Endothelial cell (in vitro differentiated cells): ENCODE data around the gene THSD7A. TPM values are rescaled to one million over a fixed set of nuclear protein-coding genes. Genes with fewer than 3 reads are reported as not detected.

ENCODE experiments used
- DNase-seq: peaks from one replicate; pipeline ENCODE4 v3.0.0; 2021; ENCODE audit warnings: low spot score
- H3K27ac Mint-ChIP-seq: one replicate; pipeline ENCODE4 v1.8.0; 2021; ENCODE audit warnings: mixed read lengths, inconsistent platforms; ENCODE audit not compliant: unreplicated experiment
- H3K27me3 Mint-ChIP-seq: one replicate; pipeline ENCODE4 v1.8.0; 2021; ENCODE audit warnings: mild to moderate bottlenecking, moderate library complexity, mixed read lengths, inconsistent platforms; ENCODE audit not compliant: unreplicated experiment
- H3K36me3 Mint-ChIP-seq: one replicate; pipeline ENCODE4 v1.8.0; 2021; ENCODE audit warnings: mild to moderate bottlenecking, low read depth, mixed read lengths, inconsistent platforms; ENCODE audit not compliant: unreplicated experiment
- H3K4me1 Mint-ChIP-seq: one replicate; pipeline ENCODE4 v1.8.0; 2021; ENCODE audit warnings: mild to moderate bottlenecking, mixed read lengths, inconsistent platforms; ENCODE audit not compliant: unreplicated experiment
- H3K4me3 Mint-ChIP-seq: one replicate; pipeline ENCODE4 v1.8.0; 2021; ENCODE audit warnings: mild to moderate bottlenecking, mixed read lengths, inconsistent platforms; ENCODE audit not compliant: unreplicated experiment
- H3K9me3 Mint-ChIP-seq: one replicate; pipeline ENCODE4 v1.8.0; 2021; ENCODE audit warnings: mixed read lengths, inconsistent platforms; ENCODE audit not compliant: unreplicated experiment
- long read RNA-seq: library from polyadenylated mRNA; unstranded; transcript quantifications from one replicate; pipeline ENCODE4 v2.0.0, GENCODE V29; 2020; ENCODE audit not compliant: unreplicated experiment
- total RNA-seq: library from RNA; stranded (reverse); fragmentation: NEBNext Ultra II Directional; extraction: Animal tissue kit (Norgen Biotek cat#: 25700); gene quantifications from one replicate; pipeline ENCODE4 v1.2.1, GENCODE V29; 2021; ENCODE audit not compliant: unreplicated experiment
- TF ChIP-seq, protein P1 (sequence below): fragments of 200-600 bp; sonication (generic); IDR thresholded peaks from one replicate; pipeline ENCODE4 v1.5.0; 2021; ENCODE audit warnings: antibody characterized with exemption; ENCODE audit not compliant: unreplicated experiment

The THSD7A gene, protein sequence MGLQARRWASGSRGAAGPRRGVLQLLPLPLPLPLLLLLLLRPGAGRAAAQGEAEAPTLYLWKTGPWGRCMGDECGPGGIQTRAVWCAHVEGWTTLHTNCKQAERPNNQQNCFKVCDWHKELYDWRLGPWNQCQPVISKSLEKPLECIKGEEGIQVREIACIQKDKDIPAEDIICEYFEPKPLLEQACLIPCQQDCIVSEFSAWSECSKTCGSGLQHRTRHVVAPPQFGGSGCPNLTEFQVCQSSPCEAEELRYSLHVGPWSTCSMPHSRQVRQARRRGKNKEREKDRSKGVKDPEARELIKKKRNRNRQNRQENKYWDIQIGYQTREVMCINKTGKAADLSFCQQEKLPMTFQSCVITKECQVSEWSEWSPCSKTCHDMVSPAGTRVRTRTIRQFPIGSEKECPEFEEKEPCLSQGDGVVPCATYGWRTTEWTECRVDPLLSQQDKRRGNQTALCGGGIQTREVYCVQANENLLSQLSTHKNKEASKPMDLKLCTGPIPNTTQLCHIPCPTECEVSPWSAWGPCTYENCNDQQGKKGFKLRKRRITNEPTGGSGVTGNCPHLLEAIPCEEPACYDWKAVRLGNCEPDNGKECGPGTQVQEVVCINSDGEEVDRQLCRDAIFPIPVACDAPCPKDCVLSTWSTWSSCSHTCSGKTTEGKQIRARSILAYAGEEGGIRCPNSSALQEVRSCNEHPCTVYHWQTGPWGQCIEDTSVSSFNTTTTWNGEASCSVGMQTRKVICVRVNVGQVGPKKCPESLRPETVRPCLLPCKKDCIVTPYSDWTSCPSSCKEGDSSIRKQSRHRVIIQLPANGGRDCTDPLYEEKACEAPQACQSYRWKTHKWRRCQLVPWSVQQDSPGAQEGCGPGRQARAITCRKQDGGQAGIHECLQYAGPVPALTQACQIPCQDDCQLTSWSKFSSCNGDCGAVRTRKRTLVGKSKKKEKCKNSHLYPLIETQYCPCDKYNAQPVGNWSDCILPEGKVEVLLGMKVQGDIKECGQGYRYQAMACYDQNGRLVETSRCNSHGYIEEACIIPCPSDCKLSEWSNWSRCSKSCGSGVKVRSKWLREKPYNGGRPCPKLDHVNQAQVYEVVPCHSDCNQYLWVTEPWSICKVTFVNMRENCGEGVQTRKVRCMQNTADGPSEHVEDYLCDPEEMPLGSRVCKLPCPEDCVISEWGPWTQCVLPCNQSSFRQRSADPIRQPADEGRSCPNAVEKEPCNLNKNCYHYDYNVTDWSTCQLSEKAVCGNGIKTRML (N-terminal part only)
- total RNA-seq = 28.7 TPM
- long read RNA-seq, partial matches to known transcripts = 14 of 16 reads
- long read RNA-seq, other reads (novel, unspliced or antisense) = 2 of 16 reads

DNA sequence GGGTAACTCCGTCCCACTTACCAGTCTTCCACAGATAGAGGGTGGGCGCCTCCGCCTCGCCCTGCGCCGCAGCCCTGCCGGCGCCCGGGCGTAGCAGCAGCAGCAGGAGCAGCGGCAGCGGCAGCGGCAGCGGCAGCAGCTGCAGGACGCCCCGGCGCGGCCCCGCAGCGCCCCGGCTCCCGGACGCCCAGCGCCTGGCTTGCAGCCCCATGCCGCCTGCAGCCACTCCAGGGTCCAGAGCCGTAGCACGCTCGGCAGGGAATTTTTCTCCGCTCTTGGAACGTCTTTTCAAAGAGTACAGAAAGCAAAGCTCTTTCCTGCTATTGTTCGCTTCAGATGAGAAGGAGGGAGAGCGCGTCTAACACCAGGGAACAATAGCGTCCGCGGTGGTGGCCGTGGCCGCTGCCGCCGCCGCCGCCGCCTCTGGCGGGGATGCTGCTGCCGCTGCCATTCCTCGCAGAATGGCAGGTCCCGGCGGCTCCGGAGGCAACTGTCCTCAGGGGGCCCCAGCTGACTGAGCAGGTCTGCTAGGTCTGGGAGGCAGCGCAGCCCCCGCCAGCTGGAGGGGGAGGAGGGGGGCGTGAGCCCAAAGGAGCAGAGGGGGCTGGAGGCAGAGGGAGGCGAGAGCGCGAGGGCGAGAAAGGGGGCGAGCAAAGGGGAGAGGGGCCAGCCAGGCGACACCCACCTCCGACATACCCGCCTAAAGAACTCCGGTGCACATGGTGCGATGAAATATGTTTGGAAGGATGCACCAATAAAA is at the start of gene THSD7A:
THSD7A (minus strand) TSS at position 463 of the 760 bp plus-strand sequence; CDS start at position 211, 252 bp downstream.
- Mint-ChIP-seq H3K27me3 (no peaks in the 10 kb centered on the region), H3K4me1 (peaks cover 32% of the 10 kb centered on the region), H3K4me3 (peak within 1 kb of the TSS; percentile 97), H3K27ac (peak within 1 kb of the TSS; percentile 61), H3K36me3 (no peaks in the 10 kb centered on the region), H3K9me3 (no peaks in the 10 kb centered on the region)
- TF ChIP-seq, protein P1, sequence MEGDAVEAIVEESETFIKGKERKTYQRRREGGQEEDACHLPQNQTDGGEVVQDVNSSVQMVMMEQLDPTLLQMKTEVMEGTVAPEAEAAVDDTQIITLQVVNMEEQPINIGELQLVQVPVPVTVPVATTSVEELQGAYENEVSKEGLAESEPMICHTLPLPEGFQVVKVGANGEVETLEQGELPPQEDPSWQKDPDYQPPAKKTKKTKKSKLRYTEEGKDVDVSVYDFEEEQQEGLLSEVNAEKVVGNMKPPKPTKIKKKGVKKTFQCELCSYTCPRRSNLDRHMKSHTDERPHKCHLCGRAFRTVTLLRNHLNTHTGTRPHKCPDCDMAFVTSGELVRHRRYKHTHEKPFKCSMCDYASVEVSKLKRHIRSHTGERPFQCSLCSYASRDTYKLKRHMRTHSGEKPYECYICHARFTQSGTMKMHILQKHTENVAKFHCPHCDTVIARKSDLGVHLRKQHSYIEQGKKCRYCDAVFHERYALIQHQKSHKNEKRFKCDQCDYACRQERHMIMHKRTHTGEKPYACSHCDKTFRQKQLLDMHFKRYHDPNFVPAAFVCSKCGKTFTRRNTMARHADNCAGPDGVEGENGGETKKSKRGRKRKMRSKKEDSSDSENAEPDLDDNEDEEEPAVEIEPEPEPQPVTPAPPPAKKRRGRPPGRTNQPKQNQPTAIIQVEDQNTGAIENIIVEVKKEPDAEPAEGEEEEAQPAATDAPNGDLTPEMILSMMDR = no peak
- peak; percentile 79 for DNase-seq

DNA sequence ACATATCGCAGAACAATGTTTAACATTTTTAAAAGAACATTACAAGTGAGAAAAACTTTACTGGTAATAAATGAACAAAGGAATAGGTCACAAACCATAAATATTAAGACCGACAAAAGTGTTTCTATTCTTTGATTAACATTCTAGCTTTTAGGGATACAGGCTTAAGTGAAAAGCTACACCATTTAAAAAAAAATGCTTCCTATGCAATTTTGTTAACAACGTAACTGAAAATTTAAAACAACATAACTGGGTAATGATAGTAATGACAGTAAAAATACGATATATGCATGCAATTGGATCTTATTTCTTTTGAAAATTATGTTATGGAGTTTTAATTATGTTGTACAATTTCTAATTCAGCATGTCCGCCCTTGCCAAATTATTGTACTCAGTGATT is 49.7 kb upstream of the THSD7A start:
- no peak overlapping the region for H3K27ac Mint-ChIP-seq
- H3K4me3 Mint-ChIP-seq = no peak overlapping the region
- DNase-seq = no peak
- peaks cover 2% of the 10 kb centered on the region for H3K27me3 Mint-ChIP-seq
- H3K36me3 Mint-ChIP-seq = no peaks in the 10 kb centered on the region
- TF ChIP-seq, protein P1 = no peak
- no peaks in the 10 kb centered on the region for H3K9me3 Mint-ChIP-seq
- no peaks in the 10 kb centered on the region for H3K4me1 Mint-ChIP-seq

DNA sequence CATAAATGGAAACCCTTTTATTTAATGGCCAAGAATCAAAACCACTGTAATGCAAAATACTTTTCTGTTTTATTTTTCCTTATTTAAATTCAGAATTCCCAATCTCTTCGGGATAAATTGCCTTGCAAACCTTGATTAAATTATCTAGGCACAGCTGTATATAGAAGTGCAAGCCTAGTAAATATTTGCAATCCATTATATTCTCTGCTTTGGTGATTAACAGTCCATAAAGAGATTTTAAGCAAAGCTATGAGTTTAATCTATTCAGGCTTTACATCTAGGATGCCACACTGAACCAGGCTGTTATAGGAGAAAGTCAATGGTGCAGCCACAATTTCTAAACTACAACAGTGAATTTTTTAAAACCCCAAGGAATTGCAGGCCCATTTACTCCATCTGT is 43.6 kb upstream of the THSD7A start:
- no peaks in the 10 kb centered on the region for H3K36me3 Mint-ChIP-seq

DNA sequence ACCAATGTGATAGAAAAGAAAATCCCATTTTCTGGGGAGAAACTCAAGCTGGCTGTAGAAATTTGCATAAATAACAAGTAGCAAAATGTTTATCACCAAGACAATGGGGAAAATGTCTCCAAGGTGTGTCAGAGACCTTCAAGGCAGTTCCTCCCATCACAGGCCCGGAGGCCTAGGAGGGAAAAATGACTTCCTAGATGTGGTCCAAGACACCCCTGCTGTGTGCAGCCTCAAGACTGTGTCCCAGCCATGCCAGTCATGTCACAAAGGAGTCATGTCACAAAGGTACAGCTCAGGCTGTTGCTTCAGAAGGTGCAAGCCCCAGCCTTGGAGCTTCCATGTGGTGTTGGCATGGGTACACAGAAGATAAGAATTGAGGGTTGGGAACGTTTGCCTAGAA is 33.7 kb upstream of the THSD7A start:
- Mint-ChIP-seq H3K36me3 (peaks cover 6% of the 10 kb centered on the region), H3K27me3 (no peaks in the 10 kb centered on the region), H3K9me3 (peaks cover 6% of the 10 kb centered on the region), H3K27ac (no peak overlapping the region), H3K4me3 (no peak overlapping the region), H3K4me1 (no peaks in the 10 kb centered on the region)
- TF ChIP-seq, protein P1 = no peak
- no peak for DNase-seq

More for the DNA sequence above, 43.6 kb upstream of the THSD7A start:
- H3K27ac Mint-ChIP-seq = no peak overlapping the region
- H3K27me3 Mint-ChIP-seq = peaks cover 2% of the 10 kb centered on the region
- no peak for DNase-seq
- no peaks in the 10 kb centered on the region for H3K9me3 Mint-ChIP-seq
- H3K4me1 Mint-ChIP-seq = peaks cover 7% of the 10 kb centered on the region
- no peak overlapping the region for H3K4me3 Mint-ChIP-seq
- TF ChIP-seq, protein P1 = no peak
